Amygdala (tissue), 56 donors: ENCODE measurements around the gene TANC1.

Experiments used
- DNase-seq, 56 donors: peaks; one replicate each; lab custom pipeline; 2025; lab: John Stamatoyannopoulos, UW

TANC1 gene

DNA sequence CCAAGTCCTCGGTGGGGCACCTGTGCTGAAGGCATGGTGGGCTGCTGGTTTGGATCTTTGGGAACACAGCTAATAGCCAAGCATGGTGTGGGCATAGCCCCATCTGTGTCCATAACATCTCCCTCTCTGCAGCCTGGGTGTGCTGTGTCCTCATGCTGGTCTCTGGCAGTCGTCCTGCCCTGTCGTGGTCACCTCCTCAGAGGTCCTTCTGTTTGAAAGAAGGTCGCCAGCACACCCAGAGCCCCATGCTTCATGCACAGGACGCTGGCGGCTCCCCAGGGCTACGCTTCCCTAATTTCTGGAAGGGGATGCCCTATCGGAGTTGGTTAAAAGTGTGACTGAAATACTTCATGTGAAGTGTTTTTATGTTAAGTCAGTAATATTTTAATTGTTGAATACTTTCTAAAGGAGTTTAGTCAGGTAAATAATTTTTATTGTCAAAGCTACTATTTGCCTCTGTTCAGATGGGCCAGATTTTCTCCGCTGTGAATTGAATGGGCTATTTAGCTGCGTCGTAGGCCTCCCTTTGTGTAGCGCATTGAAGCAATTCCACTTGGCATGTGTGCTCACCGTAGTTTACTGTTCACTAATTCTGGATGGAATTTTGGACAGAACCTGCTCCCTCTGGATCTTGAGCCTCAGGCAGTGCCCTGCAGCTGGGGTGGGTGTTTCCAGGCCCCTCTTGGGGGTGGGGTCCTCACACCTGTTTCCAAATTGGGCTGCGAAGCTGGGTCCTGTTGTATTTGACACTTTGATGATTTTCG is 236.1 kb downstream of the TANC1 start:
- peak in 2 of 56 donors; percentile 6 to 10 for DNase-seq

DNA sequence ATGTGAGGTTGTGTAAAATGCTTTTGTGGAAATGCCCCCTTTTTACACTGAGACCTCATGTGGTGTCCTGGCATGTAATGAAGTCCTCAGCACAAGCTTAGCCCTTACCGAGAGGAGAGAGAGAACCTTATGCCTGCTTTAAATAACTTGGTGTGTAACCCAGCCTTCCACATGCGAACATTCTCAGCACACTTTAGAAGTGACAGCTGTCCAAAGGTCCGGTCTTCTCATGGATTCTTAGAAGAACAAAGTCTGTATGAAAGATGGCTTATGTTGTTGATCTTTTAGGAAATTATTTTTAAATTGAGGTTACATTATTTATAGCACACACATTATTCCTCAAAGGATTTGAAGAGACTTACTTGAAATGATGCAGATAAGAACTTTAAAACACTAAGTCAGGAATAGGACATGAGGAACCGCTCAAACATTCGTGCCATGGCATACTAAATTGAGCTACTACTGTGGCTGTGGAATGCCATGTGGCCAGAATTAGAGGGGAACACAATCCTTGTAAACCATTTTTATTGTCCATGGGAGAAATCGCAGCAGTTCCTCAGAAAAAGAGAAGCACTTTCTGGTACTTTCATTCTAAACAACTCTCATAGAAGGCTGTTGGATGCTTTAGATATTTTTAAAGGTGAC is 238.4 kb downstream of the TANC1 start:
- no peak for DNase-seq

- no peak for DNase-seq
Observed at GRCh38 chr2:159208438-159208837, 240.0 kb downstream of the TANC1 start.

DNA sequence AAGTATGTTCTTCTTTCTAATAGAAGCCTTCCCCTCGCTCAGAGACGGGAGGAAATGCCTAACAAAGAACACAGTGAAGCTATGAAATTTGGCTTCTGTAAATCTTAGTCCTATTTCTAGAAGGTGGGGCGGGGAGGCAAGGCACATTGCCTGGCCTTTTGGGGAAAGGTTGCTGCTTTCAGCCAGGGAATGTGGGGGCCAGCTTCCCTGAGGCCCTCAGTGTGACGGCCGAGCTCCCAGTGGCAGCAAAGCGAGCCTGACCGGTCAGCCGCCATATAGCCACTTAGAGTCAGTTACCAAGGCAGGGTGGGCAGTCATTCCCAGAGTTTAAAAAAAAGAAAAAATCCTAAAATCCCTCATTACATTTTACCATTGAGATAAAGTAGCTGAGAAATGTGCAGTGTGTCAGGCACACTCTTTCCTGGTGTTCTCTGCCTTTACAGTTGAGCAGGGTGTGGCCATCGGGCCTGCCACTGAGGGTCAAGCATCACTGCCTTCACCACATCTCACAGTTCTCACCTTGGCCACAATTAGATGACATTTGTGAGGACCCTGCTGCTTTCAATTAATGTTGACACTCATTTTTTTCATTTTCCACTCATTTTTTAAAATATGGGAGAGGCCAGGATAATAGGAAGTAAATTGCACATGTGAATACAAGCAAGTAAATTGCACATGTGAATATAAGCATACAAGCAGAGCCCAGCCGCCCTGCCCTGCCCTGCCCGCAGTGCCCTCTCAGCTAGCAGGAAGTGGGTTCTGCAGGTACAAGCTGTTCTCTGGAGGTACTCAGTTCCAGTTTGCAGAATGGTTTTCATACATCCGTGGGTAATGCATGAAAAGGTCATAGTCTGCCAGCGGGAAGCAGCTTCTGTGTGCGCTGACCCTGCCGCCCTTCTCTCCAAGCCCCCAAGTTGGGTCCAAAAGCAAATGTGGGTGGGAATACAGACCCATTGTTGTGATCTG is 241.2 kb downstream of the TANC1 start:
- DNase-seq = no peak

DNA sequence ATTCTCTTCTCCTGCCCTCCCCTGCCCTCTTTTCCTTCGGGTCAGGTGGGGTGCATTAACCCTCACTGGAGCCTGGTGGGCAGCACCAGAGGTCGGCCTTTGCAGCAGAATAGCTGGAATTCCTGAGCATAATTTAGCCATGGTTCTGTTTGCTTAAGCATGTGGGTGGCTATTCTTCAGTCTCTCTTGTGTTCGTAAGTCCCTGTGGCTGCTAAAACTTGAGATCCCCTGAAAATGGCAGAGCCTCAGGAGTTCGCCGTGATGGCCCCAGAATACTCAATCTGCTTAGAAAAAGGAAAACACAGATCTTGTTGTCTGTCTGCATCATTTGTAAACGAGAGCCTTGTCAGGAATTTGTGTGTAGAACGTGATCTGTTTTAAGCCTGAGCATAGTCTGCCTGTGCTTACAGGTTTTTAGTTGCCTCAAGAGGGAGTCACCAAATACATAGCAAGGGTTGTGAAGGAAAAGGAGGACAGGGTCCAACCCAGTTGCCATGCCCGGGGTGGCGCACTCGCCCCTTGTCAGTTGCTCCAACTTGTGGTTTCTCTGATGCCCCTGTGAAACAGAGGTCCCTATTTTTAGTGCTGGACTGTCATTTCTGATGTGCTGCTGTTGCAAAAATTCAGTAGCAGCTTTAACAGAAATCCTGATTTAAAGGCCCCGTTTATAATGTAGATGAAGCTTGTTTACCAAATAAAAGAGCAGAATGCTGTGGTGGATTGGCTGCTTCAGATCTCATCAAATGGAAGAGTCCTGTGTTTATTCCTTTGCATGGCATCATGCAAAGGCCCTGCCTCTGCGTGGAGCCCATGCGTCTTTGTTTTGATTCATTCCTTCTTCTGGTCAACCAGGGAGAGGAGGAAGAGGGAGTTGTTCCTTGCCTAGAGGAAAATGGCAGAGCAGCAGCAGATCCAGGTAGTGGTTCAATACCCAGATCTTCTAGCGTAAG is 243.3 kb downstream of the TANC1 start:
- DNase-seq = peak in 6 of 56 donors; percentile 9 to 35 (median 23)

DNA sequence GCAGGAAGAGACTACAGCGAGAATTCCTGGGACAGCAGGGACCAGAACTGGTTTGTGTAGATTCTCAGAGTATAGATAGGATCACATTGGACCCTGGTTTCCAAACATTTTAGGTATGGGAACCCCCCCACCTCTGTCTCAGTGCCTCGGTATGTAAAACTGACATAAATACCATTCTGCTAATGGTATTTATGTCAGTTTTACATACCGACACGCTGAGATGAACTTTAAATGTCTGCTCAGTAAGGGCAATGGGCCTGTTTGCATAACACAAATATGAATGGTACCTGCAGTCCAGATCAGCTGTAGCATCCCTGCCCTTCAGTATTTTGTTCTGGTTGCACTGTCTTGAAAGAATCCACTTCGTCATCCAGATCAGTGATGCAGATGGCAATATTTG is 244.9 kb downstream of the TANC1 start:
- DNase-seq = no peak

DNA sequence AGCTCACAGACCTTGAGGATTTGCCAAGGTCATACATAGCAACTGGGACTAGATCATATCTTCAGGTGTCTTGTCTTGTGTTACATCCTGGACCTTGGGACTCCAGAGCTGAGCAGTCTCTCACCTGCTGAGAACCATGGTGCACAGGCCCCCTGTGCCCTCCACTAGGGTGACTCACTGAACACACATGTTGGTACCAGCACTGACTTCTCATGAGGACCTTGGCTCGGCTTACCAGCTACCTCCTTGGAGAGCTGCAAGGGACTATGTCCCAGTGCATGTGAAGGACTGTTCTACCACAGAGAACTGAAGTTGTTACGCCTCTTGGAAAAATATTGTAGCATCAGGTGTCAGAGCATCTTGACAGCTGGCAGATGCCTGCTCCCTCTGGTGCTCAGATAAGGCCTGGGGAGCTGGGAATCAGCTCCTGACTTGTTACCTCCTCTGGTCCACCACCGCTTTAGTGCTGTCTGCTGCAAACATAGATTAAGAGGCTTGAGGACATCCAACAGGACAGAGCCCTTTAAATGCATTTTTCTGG is 246.0 kb downstream of the TANC1 start:
- DNase-seq = no peak

- DNase-seq = no peak
Observed at GRCh38 chr2:159215116-159215515, 246.7 kb downstream of the TANC1 start.

- peak in 1 of 56 donors; percentile 12 for DNase-seq
Observed at GRCh38 chr2:159217676-159218075, 249.2 kb downstream of the TANC1 start.

GRCh38 chr2:159218389-159218788 is 249.9 kb downstream of the TANC1 start:
- no peak for DNase-seq

DNA sequence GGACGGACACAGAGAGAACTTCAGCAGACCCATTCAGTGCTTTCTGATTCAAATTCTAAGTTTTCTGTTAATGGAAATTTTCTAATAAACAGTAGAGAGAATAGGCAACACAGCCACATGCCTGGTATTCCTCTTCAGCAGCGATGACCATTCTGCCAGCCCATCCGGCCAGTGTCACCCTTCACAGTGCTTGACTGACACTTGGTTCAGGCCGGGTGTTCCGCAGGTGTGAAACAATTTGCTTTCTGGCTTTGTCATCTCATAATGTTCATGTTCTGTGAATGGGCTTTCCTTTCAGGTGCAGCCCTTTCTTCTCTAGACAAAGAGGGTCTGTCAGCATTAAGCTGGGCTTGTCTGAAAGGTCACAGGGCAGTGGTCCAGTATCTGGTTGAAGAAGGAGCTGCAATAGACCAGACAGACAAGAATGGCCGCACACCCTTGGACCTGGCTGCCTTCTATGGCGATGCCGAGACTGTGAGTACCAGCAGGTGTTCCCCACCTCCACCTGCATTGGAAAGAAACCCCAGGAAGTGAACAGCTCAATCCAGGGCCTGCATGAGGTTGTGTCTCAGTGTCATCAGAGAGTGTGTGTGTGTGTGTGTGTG is 251.1 kb downstream of the TANC1 start:
- DNase-seq = no peak

- DNase-seq = no peak
Observed at GRCh38 chr2:159224061-159224813, 255.8 kb downstream of the TANC1 start.

- no peak for DNase-seq
Observed at GRCh38 chr2:159225025-159226016, 256.9 kb downstream of the TANC1 start.

GRCh38 chr2:159226059-159226461 is 257.6 kb downstream of the TANC1 start:
- no peak for DNase-seq

DNA sequence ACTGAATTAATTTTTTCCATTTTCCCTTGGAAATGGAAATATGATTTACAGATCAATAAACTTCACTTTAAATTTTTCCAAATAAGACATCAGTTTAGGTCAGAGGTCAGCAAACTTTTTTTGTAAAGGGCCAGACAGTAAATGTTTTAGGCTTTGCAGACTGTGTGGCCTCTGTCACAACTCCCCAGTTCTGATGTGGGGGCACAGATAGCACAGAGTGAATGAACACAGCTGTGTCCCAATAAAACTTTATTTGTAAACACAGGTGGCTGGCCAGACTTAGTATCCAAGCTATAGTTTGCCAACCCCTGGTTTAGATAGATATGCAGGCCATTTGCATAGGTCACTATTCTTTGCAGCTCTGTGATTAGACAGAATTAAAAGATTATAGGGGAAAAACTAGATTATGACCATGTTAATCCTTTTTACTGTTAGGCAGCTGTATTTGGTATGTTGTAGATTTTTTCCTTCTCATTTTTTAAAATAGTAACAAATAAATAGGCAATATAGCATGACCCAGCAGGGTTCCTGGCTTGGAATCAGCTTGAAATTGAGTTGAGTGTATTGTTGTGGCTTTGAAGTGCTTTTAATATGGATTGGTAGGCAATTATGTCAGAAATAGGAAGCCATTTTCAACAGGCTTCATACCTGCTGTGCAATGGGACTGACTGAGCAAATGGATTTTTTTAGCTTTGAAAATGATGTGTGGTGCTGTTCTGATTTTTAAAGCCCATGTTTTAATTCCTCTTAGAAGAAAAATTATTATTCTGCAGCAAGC is 258.4 kb downstream of the TANC1 start:
- DNase-seq = no peak

- DNase-seq = no peak
Observed at GRCh38 chr2:159227467-159227866, 259.0 kb downstream of the TANC1 start.
